CD14-positive monocyte (primary cell): ENCODE measurements around the gene TMEM209. TPM values are rescaled to one million over a fixed set of nuclear protein-coding genes. Genes with fewer than 3 reads are reported as not detected.

Experiments
- DNase-seq, 3 donors: peaks; one replicate each; pipeline ENCODE4 v3.0.0-alpha.2; 2011 to 2022
- H2AFZ ChIP-seq: 2 replicates; pipeline ENCODE4 v1.6.0; 2012; ENCODE audit warnings: mild to moderate bottlenecking, low read depth, low read length, inconsistent platforms; ENCODE audit not compliant: insufficient read depth, poor library complexity, severe bottlenecking
- H3K27ac ChIP-seq, 2 donors: 1 replicate in 1 of 2; 2 replicates in 1 of 2; pipeline ENCODE4 v1.5.1; 2012 to 2013; ENCODE audit warnings: low read length in 2 of 2, control low read depth in 1 of 2, inconsistent platforms in 1 of 2, low read depth in 1 of 2, mild to moderate bottlenecking in 1 of 2
- H3K27me3 ChIP-seq, 2 donors: one replicate each; pipeline versions ENCODE4 v1.6.0 to v1.6.1; 2011 to 2013; ENCODE audit warnings: low read length in 2 of 2; ENCODE audit not compliant: control insufficient read depth in 2 of 2, insufficient read depth in 2 of 2
- H3K36me3 ChIP-seq, 2 donors: replicated peaks in 1 of 2; 1 replicate in 1 of 2; 2 replicates in 1 of 2; pipeline versions ENCODE4 v1.5.1 to v1.6.1; 2012 to 2013; ENCODE audit warnings: low read length in 2 of 2, control low read depth in 1 of 2, inconsistent platforms in 1 of 2, mild to moderate bottlenecking in 1 of 2; ENCODE audit not compliant: insufficient read depth in 2 of 2, control insufficient read depth in 1 of 2
- H3K4me1 ChIP-seq, 2 donors: 1 replicate in 1 of 2; 2 replicates in 1 of 2; pipeline versions ENCODE4 v1.5.1 to v1.6.1; 2012 to 2013; ENCODE audit warnings: low read length in 2 of 2, control low read depth in 1 of 2, inconsistent platforms in 1 of 2, mild to moderate bottlenecking in 1 of 2, moderate library complexity in 1 of 2; ENCODE audit not compliant: insufficient read depth in 2 of 2, control insufficient read depth in 1 of 2
- H3K4me2 ChIP-seq: replicated peaks from 2 replicates; pipeline ENCODE3; 2012; ENCODE audit warnings: low read length, moderate library complexity, mild to moderate bottlenecking; ENCODE audit not compliant: poor library complexity, severe bottlenecking; ENCODE audit errors: extremely low read depth
- H3K4me3 ChIP-seq, 3 experiments: fragments of 200-600 bp in 1 of 3; sonication (generic) in 1 of 3; replicated peaks in 1 of 3; 1 replicate in 2 of 3; 2 replicates in 1 of 3; pipeline ENCODE4 v1.5.1; 2011 to 2013; ENCODE audit warnings: low read length in 3 of 3, mild to moderate bottlenecking in 3 of 3, control low read depth in 2 of 3, low read depth in 2 of 3, inconsistent platforms in 1 of 3, moderate library complexity in 1 of 3
- H3K79me2 ChIP-seq: 2 replicates; pipeline ENCODE4 v1.6.0; 2012; ENCODE audit warnings: mild to moderate bottlenecking, control low read depth, inconsistent platforms, low read length, moderate library complexity; ENCODE audit not compliant: insufficient read depth
- H3K9ac ChIP-seq: 2 replicates; pipeline ENCODE4 v1.6.0; 2017; ENCODE audit warnings: low read length, mild to moderate bottlenecking; ENCODE audit not compliant: insufficient read depth, poor library complexity, severe bottlenecking
- H3K9me3 ChIP-seq, 2 donors: replicated peaks in 1 of 2; 1 replicate in 1 of 2; 2 replicates in 1 of 2; pipeline versions ENCODE4 v1.5.1 to v1.6.1; 2012 to 2013; ENCODE audit warnings: low read length in 2 of 2, control low read depth in 1 of 2; ENCODE audit not compliant: control insufficient read depth in 1 of 2, insufficient read depth in 1 of 2
- H4K20me1 ChIP-seq: 2 replicates; pipeline ENCODE4 v1.6.0; 2012; ENCODE audit warnings: mild to moderate bottlenecking, low read length, control low read depth, moderate library complexity; ENCODE audit not compliant: insufficient read depth
- H3K27ac Mint-ChIP-seq, 7 donors: one replicate each; pipeline ENCODE4 v1.8.0; 2020; ENCODE audit warnings: mild to moderate bottlenecking in 7 of 7, mixed read lengths in 7 of 7, moderate library complexity in 6 of 7, inconsistent platforms in 2 of 7
- H3K27me3 Mint-ChIP-seq, 3 donors: one replicate each; pipeline ENCODE4 v1.8.0; 2021 to 2022; ENCODE audit warnings: low read depth in 3 of 3, mild to moderate bottlenecking in 3 of 3, mixed read lengths in 3 of 3, moderate library complexity in 3 of 3, inconsistent platforms in 1 of 3
- H3K36me3 Mint-ChIP-seq, 2 donors: one replicate each; pipeline ENCODE4 v1.8.0; 2020; ENCODE audit warnings: mixed read lengths in 2 of 2, inconsistent platforms in 1 of 2, mild to moderate bottlenecking in 1 of 2
- H3K4me1 Mint-ChIP-seq: one replicate; pipeline ENCODE4 v1.8.0; 2020; ENCODE audit warnings: mild to moderate bottlenecking, mixed read lengths
- H3K4me3 Mint-ChIP-seq, 2 donors: one replicate each; pipeline ENCODE4 v1.8.0; 2020; ENCODE audit warnings: mild to moderate bottlenecking in 2 of 2, mixed read lengths in 2 of 2, moderate library complexity in 1 of 2
- H3K9me3 Mint-ChIP-seq, 7 donors: one replicate each; pipeline ENCODE4 v1.8.0; 2020 to 2022; ENCODE audit warnings: mixed read lengths in 7 of 7, mild to moderate bottlenecking in 6 of 7, moderate library complexity in 6 of 7, inconsistent platforms in 2 of 7
- WGBS: methylation state at CpG from one replicate; pipeline ENCODE4 v1.1.5; 2013; ENCODE audit warnings: missing lambda C conversion rate; ENCODE audit not compliant: insufficient coverage; 5-methylcytosine and 5-hydroxymethylcytosine counted together
- intact Hi-C, 2 donors: fragments of 100-400 bp; cut with micrococcal nuclease; formaldehyde crosslinking; loops; one replicate each; pipeline versions ENCODE4 v1.15.0 to v1.15.1; 2023
- polyA plus RNA-seq, 3 donors: library from polyadenylated mRNA; depleted of rRNA in 1 of 3; unstranded in 2 of 3; stranded (reverse) in 1 of 3; fragments of 300-500 nt in 2 of 3; fragments of >200 nt in 1 of 3; fragmentation: Illumina TruSeq in 2 of 3; gene quantifications; 1 replicate in 2 of 3; 2 replicates in 1 of 3; pipeline ENCODE4 v1.2.3, GENCODE V29; 2012 to 2021
- TF ChIP-seq, protein P1 (sequence below): fragments of 200-600 bp; IDR thresholded peaks from one replicate; pipeline ENCODE4 v1.8.0; 2022; ENCODE audit warnings: antibody characterized with exemption, mild to moderate bottlenecking

TMEM209 gene
- polyA plus RNA-seq, 3 donors: 7.7 to 16.7 (median 9.6) TPM

- Mint-ChIP-seq H3K4me1 (no peaks in the 10 kb centered on the region), H3K36me3 (no peaks in the 10 kb centered on the region), H3K9me3 (peaks cover 0 to 6% (median 2%) of the 10 kb centered on the region in 7 donors), H3K27me3 (peaks cover 0 to 5% (median 5%) of the 10 kb centered on the region in 3 donors), H3K27ac (no peak overlapping the region), H3K4me3 (no peak overlapping the region)
- no peak overlapping the region for H3K4me3 ChIP-seq
- TF ChIP-seq, protein P1, sequence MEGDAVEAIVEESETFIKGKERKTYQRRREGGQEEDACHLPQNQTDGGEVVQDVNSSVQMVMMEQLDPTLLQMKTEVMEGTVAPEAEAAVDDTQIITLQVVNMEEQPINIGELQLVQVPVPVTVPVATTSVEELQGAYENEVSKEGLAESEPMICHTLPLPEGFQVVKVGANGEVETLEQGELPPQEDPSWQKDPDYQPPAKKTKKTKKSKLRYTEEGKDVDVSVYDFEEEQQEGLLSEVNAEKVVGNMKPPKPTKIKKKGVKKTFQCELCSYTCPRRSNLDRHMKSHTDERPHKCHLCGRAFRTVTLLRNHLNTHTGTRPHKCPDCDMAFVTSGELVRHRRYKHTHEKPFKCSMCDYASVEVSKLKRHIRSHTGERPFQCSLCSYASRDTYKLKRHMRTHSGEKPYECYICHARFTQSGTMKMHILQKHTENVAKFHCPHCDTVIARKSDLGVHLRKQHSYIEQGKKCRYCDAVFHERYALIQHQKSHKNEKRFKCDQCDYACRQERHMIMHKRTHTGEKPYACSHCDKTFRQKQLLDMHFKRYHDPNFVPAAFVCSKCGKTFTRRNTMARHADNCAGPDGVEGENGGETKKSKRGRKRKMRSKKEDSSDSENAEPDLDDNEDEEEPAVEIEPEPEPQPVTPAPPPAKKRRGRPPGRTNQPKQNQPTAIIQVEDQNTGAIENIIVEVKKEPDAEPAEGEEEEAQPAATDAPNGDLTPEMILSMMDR: no peak
- no peaks in the 10 kb centered on the region for H3K79me2 ChIP-seq
- no peak for DNase-seq
- no peaks in the 10 kb centered on the region for H4K20me1 ChIP-seq
- no peaks in the 10 kb centered on the region for H3K9me3 ChIP-seq
- intact Hi-C loops: no loop called here
- no peaks in the 10 kb centered on the region for H3K4me1 ChIP-seq
- H3K27ac ChIP-seq: no peak overlapping the region
- no peak overlapping the region for H3K9ac ChIP-seq
- no peaks in the 10 kb centered on the region for H3K27me3 ChIP-seq
- H3K4me2 ChIP-seq: no peak overlapping the region
- 94% methylated on average over 6 of the region's 9 CpGs for WGBS
- no peaks in the 10 kb centered on the region for H3K36me3 ChIP-seq
- no peak overlapping the region for H2AFZ ChIP-seq
These were observed 10.8 kb upstream of the TMEM209 start for GRCh38 chr7:130216025-130216424.

DNA sequence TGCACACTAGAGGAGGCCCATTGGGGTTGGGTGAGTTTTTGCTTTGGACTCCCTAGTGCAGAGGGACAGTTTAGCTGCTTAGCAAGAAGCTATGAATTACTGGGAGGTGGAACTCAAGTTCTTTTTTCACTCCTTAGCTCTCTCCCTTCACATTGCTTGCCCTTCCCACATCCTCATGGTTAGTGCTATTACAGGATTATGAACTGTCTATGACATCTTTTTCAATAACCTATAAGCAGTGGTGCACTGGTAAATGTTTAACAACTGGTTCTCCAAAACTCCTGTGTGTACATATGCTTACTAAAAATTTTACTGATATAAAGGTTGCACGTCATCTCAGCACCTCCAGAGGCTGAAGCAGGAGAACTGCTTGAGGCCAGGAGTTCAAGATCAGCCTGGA is 8.6 kb upstream of the TMEM209 start:
- intact Hi-C loops: no loop called here
- Mint-ChIP-seq H3K9me3 (peaks cover 0 to 4% (median 0%) of the 10 kb centered on the region in 7 donors), H3K36me3 (no peaks in the 10 kb centered on the region), H3K4me1 (no peaks in the 10 kb centered on the region), H3K27ac (no peak overlapping the region), H3K4me3 (no peak overlapping the region), H3K27me3 (peaks cover 0 to 5% (median 3%) of the 10 kb centered on the region in 3 donors)
- Histone ChIP-seq H2AFZ (no peak overlapping the region), H3K79me2 (no peaks in the 10 kb centered on the region), H3K9me3 (no peaks in the 10 kb centered on the region), H3K4me1 (no peaks in the 10 kb centered on the region), H3K27ac (no peak overlapping the region), H3K4me3 (no peak overlapping the region), H4K20me1 (no peaks in the 10 kb centered on the region), H3K4me2 (no peak overlapping the region), H3K27me3 (no peaks in the 10 kb centered on the region), H3K36me3 (no peaks in the 10 kb centered on the region), H3K9ac (no peak overlapping the region)
- TF ChIP-seq, protein P1: no peak
- no CpG with 5 or more reads among the region's 1 CpG for WGBS
- DNase-seq: no peak
